K562 (cell line): ENCODE measurements around the gene BNC1. TPM values are rescaled to one million over a fixed set of nuclear protein-coding genes. Genes with fewer than 3 reads are reported as not detected.

Source experiments
- CTCFL ChIP-seq: IDR thresholded peaks from 2 replicates; pipeline ENCODE4 v1.6.1; 2011; ENCODE audit warnings: borderline replicate concordance, low read depth, mild to moderate bottlenecking, moderate library complexity, low read length; ENCODE audit not compliant: insufficient read depth, poor library complexity, severe bottlenecking
- HMGN3 ChIP-seq: IDR thresholded peaks from 2 replicates; pipeline ENCODE4 v1.6.1; 2011; ENCODE audit warnings: borderline replicate concordance, low read depth, mild to moderate bottlenecking, mixed read lengths, low read length; ENCODE audit not compliant: insufficient read length; ENCODE audit errors: extremely low read depth
- HNRNPH1 ChIP-seq: fragments of 200-400 bp; formaldehyde crosslinking; optimal IDR thresholded peaks from 2 replicates; pipeline ENCODE3; 2017; ENCODE audit warnings: low read depth, mild to moderate bottlenecking, low read length, moderate library complexity
- MLLT1 ChIP-seq, 2 experiments: fragments of 450-650 bp; IDR thresholded peaks; 2 replicates each; pipeline ENCODE4 v1.6.1; 2016
- MNT ChIP-seq, 2 experiments: fragments of 450-650 bp; conservative IDR thresholded peaks; 2 replicates each; pipeline ENCODE4 v1.6.1; 2017; ENCODE audit warnings: mild to moderate bottlenecking in 2 of 2, moderate library complexity in 2 of 2
- PRDM10 ChIP-seq: fragments of 450-650 bp; IDR thresholded peaks from 2 replicates; pipeline ENCODE4 v1.6.1; 2018; ENCODE audit not compliant: partially characterized antibody
- UBTF ChIP-seq, 2 experiments: IDR thresholded peaks; 2 replicates each; pipeline ENCODE4 v1.6.1; 2012; ENCODE audit warnings: improper control_type of control experiment in 2 of 2, low read depth in 2 of 2, low read length in 2 of 2, borderline replicate concordance in 1 of 2
- ZC3H4 ChIP-seq: sonication (generic); formaldehyde crosslinking; IDR thresholded peaks from 2 replicates; pipeline ENCODE4 v1.9.0; 2021; ENCODE audit warnings: missing genetic modification reagents, borderline replicate concordance
- ZNF507 ChIP-seq: conservative IDR thresholded peaks from 2 replicates; pipeline ENCODE4 v1.6.1; 2017; ENCODE audit warnings: missing genetic modification characterization, missing compliant biosample characterization
- polyA plus RNA-seq, 8 experiments: library from polyadenylated mRNA; depleted of rRNA in 4 of 8; stranded (reverse) in 5 of 8; unstranded in 3 of 8; fragments of >200 nt; fragmentation: Nextera tagmentation in 2 of 8; fragmentation: Illumina TruSeq in 1 of 8; extraction: Ambion mirVana in 2 of 8; extraction: Trizol in 1 of 8; gene quantifications; 2 replicates each; pipeline versions ENCODE4 v1.2.1 to v1.2.3, GENCODE V29; 2011 to 2014; ENCODE audit warnings: inconsistent platforms in 1 of 8, missing spikeins in 1 of 8
- total RNA-seq, 7 experiments: library from RNA; depleted of rRNA in 6 of 7; stranded (reverse); fragments of >200 nt in 6 of 7; fragmentation: Illumina TruSeq in 2 of 7; extraction: Trizol in 2 of 7; gene quantifications; 2 replicates each; pipeline versions ENCODE4 v1.2.1 to v1.2.3, GENCODE V29; 2011 to 2021; ENCODE audit warnings: low replicate concordance in 1 of 7

BNC1 gene
- total and polyA plus RNA-seq, 9 of the 15 experiments (the other 6 are each of a cell fraction or from before 2014, with no cell fraction given) = not detected

- TF ChIP-seq MLLT1 (IDR thresholded peaks at IDR 0.05) (no peak), ZC3H4 (CRISPR knock-in tag) (no peak), MNT (conservative IDR thresholded peaks at IDR 0.05) (0 out of 4 replicates have a peak, but pooled peaks of 1 of the 2 experiments have one; percentile 19), ZNF507 (tag) (no peak), HNRNPH1 (no peak), CTCFL (peak; percentile 28), UBTF (IDR thresholded peaks at IDR 0.05; ENCODE audit: borderline replicate concordance in 1 of 2, low read depth in 2 of 2, low read length in 2 of 2) (peak; percentile 27 to 70; a peak in 2 of 4 replicates), PRDM10 (peak; percentile 52), HMGN3 (peak; percentile 21)
Observed at GRCh38 chr15:83207009-83207659, 77.3 kb downstream of the BNC1 start (continued).
